NCI-H446 (cell line): Measurements from ENCODE around the gene FARP1.

ENCODE experiments used
- DNase-seq, 2 experiments: peaks; one replicate each; lab custom pipeline; 2025; lab: John Stamatoyannopoulos, UW

The FARP1 gene

DNA sequence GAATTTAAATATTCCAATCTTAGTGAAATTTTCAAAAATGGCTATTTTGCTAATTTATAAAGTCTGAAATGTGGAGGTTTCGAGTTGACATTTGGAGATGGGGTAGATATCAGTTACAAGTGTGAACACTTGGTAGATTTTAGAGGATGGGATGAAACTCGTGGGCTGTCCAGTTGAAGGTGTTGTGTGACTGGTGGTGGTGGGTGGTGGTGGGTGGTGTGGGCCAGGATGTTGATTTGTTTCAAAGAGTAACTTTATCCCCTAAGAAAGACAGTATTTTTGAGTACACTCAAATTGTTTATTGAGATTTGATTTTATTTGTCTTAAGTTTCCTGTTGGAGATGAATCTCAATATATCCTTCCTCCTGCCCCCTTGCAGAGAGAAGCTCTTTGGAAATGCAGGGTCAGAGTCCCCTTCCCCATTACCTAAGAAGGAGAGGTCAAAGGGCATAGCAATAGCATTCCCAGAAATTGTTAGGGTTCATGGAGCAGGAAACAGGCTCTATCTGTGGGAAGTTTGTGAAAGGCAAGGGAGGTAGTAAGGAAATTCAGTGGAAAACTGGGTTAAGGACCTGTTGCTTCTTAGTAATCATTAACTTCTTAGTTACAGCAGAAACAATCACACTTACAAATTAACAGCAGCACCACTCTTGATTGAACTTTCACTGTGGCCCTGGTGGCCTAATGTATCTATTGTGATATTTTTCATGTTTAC lies 167.7 kb downstream of the FARP1 start:
- no peak for DNase-seq

DNA sequence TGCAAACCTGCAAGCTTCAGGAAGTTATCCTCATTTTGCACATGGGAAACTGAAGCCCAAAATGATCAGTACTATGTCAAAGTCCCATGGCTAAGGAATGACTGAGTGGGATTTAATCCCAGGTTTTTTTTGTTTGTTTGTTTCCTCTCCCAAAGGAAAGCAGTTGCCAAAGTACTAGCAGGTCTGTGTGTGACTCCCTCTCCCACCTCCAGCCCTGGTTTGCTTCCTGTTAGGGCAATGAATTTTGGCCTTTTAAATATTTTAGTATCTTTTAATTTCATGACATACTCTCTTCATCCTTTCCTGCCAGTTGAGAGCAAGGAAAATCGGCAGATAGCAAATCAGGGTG lies 168.3 kb downstream of the FARP1 start:
- DNase-seq, result no peak

GRCh38 chr13:98312606-98313005 lies 169.7 kb downstream of the FARP1 start:
- no peak for DNase-seq

GRCh38 chr13:98313023-98313921 lies 170.4 kb downstream of the FARP1 start:
- no peak for DNase-seq

DNA sequence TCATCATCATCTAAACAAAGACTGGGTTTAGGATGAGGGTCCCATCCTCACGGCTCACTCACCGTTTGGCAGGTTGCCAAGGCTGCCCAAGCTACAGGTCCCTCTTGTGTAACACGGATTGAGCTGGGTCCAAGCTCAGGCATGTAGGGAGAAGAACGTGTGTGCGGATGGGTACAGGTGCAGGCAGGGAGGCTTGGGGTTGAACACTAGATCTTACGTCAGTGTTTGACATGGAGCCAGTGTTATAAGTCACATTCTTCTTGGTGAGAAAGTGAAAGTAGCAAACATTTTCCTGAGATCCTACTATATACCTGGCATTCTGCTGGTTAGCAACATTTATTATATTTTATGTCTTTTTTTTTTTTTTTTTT lies 171.0 kb downstream of the FARP1 start:
- DNase-seq, result no peak

DNA sequence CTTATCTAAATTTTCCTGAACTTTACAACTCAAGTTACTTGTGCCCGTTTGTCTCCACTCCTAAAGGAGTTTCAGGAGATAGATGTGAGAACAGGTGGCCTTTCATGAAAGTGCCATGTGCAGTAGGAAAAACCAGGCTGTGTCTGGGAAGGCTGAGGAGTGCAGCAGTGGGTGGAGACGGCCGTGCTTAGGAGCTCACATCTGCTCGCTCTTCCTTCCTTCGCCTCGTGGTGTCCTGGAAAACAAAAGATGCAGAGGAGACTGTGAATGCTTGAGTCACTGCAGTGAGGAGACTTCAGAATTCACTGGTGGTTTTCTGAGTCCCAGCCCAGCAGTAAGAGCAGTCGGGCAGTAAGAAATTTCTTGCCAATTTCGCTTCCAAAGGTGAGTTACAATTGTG lies 172.6 kb downstream of the FARP1 start:
- DNase-seq, result no peak

DNA sequence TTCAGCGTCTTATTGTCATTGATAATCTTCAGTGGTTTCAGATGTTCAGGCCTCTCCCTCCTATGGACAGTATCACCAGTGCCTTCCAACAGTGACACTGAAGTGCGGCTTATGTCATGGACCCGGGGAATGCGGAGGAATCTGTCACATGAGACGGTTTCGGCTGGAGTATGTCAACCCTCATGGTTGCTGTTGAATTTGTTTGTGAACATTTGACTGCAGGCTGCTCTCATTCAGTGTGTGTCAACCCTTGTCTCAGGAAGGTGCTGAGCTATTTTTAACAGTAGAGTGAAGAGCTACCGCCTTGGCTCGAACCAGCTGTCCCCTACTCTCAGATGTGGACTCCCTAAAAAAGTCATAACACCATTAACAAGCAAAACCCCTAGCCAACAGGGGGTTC lies 173.0 kb downstream of the FARP1 start:
- DNase-seq, result no peak

DNA sequence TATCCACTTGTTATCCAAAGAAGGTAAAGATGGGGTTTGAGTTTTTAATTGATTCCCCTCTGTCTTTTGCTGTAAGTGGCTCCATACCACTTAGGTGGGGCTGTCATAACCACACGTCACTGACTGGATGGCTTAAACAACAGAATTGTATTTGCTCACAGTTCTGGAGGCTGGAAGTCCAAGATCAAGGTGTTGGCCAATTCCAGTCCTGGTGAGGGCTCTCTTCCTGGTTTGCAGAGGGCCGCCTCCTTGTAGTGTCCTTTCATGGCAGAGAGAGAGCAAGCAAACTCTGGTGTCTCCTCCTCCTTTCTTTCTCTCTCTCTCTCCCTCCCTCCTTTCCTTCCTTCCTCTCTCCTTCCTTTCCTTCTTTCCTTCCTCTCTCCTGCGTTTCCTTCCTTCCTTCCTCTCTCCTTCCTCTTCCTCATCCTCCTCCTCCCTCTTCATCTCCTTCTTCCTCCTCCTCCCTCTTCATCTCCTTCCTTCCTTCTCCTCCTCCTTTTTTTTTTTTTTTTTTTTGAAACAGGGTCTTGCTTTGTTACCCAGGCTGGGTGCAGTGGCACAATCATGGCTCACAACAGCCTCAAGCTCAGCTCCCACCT lies 174.8 kb downstream of the FARP1 start:
- no peak for DNase-seq

DNA sequence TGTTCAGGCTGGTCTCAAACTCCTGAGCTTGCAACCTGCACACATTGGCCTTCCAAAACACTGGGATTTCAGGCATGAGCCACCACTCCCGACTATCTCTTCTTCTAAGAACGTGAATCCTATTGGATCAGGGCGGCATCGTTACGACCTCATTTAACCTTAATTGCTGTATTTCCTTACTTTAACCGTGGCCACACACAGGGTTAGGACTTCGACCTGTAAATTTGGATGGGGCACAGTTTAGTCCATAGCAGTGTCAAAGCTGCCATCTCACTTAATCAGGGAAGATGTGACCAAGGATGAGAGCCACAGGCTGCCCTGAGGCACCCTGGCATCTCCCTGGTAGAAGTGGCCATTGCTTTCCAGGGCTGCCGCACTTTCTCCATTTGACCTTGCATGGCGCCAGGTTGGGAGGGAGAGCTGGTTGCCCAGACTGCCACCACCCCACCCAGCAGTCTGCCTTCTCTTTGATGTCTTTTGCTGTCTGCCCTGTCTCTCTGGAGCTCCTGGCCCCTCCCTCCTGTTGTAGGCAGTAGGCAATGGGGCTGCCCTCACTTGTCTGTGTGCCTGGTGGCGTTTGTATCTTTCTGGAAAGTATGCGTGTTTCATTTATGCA lies 175.5 kb downstream of the FARP1 start:
- DNase-seq, result no peak

- DNase-seq, result no peak
Measured at GRCh38 chr13:98320561-98321105, 177.7 kb downstream of the FARP1 start.

DNA sequence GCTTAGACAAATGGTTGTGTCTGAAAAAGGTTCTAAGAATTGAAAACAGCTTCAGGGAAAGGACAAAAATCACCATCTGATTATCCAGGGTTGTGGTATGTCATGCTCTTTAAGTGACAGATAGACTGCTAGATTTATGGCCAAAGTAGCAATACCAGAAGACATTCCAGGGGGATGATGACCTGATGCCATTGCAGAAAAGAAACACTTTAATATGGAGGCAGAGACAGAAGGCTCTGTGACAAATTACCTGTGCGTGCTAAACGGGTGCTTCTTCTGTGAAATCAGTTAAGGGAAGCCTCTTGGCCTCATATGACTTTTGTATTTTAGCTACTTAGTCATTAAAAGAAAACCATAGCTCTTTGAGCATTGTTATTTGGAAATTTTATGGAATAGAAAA lies 178.5 kb downstream of the FARP1 start:
- DNase-seq, result no peak

DNA sequence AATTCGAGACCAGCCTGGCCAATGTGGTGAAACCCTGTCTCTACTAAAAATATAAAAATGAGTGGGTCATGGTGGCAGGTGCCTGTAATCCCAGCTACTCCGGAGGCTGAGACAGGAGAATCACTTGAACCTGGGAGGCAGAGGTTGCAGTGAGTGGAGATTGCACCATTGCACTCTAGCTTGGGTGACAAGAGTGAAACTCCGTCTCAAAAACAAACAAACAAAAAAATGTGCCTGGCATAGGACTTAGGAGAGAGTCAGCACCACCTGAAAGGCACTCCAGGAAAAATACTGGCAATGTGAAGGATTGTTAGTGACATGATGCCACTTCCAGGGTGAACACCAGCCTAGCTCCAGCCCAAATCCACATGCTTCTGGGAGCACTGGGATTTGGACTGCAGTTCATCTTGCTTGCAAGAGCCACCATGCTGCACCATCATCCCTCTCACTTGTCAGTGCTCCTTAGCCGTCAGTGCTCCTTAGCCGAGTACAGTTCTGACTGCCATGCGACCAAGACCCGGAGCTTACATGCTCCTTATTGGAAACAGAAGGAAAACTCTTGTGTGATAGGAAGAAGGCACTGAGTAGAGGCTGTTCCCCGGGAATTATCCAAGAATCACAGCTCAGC lies 179.3 kb downstream of the FARP1 start:
- DNase-seq, result no peak

DNA sequence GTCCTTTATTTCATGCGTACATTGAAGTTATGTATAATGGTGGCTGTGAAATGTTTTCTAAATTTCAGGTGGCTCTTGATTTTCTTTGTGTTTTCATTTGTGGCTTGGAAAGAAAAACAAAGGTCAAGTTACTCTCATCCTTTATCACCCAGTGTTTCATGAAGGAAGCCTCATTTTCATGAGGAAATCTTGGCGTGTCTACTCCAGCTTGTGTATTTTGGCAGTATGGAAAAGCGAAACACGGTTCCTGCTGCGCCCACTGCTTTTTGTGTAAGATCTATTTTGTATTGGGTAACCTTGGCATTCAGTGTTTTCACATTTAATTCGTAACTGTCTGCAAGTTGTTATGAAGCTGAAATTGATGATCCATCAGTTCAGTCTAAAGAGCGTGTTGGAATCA lies 181.2 kb downstream of the FARP1 start:
- DNase-seq, result no peak

DNA sequence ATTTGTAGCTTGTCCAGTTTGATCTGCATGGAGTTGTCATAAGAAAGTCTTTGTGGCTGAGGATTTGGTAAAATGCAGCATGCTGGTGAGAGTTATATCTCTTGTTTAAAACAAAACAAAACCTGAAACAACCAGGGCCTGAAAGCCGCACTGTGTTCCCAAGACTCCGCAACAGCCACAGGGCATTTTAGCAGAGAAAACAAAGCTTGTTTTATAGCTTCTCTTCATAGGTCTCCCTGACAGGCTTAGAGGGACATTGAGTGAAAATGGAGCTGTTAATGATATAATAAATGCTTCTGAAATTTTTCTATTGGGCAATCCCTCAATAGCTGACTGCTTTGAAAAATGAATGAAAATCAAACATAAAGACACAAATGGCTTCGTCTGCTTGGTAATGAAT lies 182.8 kb downstream of the FARP1 start:
- DNase-seq, result no peak

- DNase-seq, result no peak
Measured at GRCh38 chr13:98326291-98326690, 183.4 kb downstream of the FARP1 start.

GRCh38 chr13:98327371-98328270 lies 184.7 kb downstream of the FARP1 start:
- no peak for DNase-seq

DNA sequence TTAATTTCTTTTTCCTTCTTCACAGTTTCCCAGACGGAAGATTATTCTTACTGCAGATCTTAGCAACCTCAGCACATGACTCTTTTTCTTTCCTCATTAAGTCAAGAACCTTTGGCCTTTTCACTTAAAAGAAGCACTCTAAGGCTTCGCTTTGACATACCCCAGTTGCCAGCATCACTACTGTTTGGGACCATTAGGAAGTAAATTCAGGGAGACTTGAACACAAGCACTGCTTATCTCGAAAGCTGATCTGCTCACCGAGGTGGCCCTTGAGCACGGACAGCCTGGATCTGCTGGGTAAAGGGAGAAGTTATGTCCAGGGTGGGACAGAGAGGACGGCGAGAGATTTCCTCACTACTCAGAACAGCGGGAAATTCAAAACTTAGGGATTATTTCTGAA lies 185.6 kb downstream of the FARP1 start:
- DNase-seq, result no peak

GRCh38 chr13:98332222-98332621 lies 189.3 kb downstream of the FARP1 start:
- DNase-seq, result no peak

- no peak for DNase-seq
Measured at GRCh38 chr13:98332691-98333090, 189.8 kb downstream of the FARP1 start.

DNA sequence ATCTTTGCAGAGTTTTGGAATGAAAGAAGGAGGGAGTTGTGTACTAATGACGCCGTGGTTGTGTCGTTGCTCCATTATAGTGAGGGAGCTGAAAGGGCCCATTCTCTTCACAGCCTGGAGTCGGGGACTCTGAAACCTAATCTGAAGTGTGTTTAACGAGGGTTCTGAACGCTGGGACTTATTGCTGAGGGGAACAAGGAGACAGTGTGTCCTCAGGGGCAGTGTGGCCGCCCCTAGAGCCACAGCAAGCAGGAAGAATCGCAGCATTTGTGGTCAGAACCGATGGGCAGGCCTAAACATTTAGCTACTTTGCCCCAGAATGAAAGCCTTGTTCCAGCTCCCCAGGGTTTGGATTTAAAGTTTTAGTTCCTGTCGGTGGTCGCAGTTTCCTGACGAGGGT lies 190.6 kb downstream of the FARP1 start:
- DNase-seq, result no peak

GRCh38 chr13:98334620-98335205 lies 191.8 kb downstream of the FARP1 start:
- DNase-seq, result no peak
